ENCODE results near the gene SLC5A6.

SLC5A6 gene

GRCh38 chr2:27236136-27236535, 24.1 kb upstream of the SLC5A6 start:
- no peak for DNase-seq

DNA sequence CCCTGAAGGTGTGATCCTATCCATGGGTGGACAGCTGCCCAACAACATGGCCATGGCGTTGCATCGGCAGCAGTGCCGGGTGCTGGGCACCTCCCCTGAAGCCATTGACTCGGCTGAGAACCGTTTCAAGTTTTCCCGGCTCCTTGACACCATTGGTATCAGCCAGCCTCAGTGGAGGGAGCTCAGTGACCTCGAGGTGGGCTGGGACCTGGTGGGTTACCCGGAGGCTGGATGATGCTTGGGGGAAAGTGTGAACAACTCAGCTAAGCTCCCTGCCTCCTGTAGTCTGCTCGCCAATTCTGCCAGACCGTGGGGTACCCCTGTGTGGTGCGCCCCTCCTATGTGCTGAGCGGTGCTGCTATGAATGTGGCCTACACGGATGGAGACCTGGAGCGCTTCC, 21.3 kb upstream of the SLC5A6 start:
- DNase-seq: no peak

DNA sequence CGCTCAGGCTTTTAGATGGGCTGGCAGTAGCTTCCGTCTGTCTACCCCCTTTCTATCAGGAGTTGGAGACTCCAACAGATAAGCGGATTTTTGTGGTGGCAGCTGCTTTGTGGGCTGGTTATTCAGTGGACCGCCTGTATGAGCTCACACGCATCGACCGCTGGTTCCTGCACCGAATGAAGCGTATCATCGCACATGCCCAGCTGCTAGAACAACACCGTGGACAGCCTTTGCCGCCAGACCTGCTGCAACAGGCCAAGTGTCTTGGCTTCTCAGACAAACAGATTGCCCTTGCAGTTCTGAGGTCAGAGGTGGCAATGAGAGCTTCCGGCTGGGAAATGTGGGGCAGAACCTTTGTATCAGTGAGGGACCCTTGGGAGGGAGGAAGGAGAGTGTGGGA, 19.9 kb upstream of the SLC5A6 start:
- DNase-seq: no peak

- DNase-seq: no peak
These were observed 15.4 kb upstream of the SLC5A6 start for GRCh38 chr2:27227501-27227900.

- no peak for DNase-seq
These were observed 13.5 kb upstream of the SLC5A6 start for GRCh38 chr2:27225526-27225925.

DNA sequence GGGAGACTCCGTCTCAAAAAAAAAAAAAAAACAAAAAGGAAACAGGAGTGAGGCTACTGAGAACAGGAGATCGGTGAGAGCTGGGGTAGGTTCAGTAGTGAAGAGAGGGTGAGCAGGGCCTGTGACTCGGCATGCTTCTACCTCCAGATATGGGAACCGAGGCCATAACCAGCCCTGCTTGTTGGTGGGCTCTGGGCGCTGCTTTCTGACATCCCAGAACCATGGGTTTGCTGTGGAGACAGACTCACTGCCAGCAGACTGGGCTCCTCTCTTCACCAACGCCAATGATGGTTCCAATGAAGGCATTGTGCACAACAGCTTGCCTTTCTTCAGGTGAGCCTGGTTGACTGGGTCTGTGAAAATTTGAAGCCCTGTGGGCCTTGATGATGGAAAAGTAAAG, 11.3 kb upstream of the SLC5A6 start:
- DNase-seq: no peak

GRCh38 chr2:27222407-27222806, 10.3 kb upstream of the SLC5A6 start:
- DNase-seq: no peak

DNA sequence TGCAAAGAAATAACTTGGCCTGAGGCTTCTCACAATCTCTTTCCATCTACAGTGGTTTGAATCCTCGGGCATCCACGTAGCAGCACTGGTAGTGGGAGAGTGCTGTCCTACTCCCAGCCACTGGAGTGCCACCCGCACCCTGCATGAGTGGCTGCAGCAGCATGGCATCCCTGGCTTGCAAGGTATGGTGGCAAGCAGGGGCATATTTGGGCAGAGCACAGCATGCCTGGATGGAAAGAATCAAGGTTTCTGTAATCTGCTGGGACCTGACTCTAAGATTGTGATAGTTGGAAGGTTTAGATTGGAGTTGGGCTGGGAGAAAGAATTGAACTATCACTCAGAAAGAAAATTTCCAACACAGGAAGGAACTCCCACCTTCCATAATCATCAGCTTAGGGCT, 9.1 kb upstream of the SLC5A6 start:
- DNase-seq: no peak

DNA sequence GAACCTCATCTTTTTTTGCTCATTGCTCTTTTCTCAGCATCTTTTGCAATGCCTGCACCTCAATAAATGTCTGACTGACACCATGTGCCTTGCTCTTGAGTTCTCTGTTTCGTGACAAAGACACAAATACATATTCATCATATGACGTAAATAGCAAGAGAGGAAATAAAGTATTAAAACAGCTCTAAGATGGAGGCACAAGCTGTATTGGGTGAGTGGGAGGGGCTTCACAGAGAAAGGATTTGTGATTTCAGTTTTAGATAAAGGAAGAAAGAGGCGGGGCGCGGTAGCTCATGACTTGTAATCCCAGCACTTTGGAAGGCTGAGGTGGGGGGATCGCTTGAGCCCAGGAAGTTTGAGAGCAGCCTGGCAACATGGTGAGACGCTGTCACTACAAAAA, 8.0 kb upstream of the SLC5A6 start:
- no peak for DNase-seq

- no peak for DNase-seq
These were observed 7.0 kb upstream of the SLC5A6 start for GRCh38 chr2:27219091-27219490.

DNA sequence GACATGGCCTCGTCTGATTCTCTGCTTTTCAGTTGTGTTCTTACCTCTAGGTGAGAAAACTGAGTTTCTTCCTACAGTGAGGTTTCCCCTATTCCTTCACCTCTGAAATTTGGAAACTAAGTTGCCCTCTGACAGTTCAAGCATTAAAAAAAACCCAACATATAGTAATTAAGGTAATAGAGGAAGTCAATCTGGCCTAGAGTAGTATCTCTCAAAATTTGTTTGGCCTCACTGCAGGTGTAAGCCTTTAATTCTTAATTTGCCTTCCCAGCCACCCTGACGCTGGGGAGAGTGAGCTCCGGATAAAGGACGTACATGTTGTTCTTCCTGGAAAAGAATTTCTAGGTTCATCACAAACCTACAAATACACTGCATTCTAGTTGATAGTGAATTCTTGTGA, 6.5 kb upstream of the SLC5A6 start:
- no peak for DNase-seq

DNA sequence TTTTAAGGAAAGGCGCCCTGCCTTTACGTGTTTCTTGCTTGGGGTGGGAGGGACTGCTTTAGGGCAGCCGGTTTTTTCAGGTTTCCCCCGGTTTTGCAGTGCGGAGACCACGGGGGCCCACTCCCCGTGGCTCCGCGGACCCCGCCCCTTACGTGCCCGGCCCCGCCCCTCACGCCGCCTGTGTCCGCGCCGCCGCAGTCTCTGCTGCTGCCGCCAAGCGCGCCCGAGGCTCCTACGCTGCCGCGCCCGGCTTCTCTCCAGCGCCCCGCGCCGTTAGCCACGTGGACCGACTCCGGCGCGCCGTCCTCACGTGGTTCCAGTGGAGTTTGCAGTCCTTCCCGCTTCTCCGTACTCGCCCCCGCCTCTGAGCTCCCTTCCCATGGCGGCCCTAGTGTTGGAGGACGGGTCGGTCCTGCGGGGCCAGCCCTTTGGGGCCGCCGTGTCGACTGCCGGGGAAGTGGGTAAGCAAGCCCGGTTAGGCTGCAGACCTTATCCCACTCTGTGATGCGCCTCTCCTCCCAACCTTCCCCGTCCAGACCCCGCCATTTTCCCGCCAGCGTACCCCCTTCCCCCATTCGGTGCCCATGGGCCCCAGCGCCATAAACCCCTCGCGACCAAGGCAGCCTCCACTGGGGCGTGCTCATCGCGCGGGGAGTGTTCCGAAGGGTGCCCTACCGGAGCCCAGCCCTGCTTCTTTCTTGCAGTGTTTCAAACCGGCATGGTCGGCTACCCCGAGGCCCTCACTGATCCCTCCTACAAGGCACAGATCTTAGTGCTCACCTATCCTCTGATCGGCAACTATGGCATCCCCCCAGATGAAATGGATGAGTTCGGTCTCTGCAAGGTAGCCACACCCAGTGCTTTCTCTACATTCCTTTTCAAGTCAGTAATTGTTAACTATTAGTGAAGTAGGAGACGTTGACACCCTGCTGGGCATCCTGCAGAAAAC, 5.4 kb upstream of the SLC5A6 start, which contains the start of gene CAD:
Gene CAD (plus strand): TSS at position 197 of the 949 bp plus-strand sequence. CDS start 183 bp downstream, at position 380.
- peak; percentile 93 for DNase-seq

DNA sequence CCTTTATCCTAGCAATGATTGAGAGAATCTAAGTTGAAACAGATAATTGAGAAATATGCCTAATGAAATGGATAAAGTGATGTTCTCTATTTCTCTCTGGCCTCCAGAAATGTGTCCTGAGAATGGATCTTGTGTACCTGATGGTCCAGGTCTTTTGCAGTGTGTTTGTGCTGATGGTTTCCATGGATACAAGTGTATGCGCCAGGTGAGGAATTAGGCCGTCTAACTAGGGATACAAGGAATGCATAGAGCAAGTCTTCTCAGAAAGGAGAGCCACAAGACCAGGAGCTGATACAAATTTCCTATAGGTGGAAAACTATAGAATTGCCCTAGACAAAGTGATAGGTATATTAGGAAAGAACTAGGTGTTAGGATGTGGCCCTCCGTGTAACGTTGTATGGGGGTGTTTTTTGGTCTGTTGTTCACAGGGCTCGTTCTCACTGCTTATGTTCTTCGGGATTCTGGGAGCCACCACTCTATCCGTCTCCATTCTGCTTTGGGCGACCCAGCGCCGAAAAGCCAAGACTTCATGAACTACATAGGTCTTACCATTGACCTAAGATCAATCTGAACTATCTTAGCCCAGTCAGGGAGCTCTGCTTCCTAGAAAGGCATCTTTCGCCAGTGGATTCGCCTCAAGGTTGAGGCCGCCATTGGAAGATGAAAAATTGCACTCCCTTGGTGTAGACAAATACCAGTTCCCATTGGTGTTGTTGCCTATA, 4.5 kb upstream of the SLC5A6 start:
- no peak for DNase-seq

- DNase-seq: no peak
These were observed 2.9 kb upstream of the SLC5A6 start for GRCh38 chr2:27214941-27215340.

- no peak for DNase-seq
These were observed 781 bp upstream of the SLC5A6 start for GRCh38 chr2:27212626-27213471.

- no peak for DNase-seq
These were observed 676 bp downstream of the SLC5A6 start for GRCh38 chr2:27211241-27211942.

DNA sequence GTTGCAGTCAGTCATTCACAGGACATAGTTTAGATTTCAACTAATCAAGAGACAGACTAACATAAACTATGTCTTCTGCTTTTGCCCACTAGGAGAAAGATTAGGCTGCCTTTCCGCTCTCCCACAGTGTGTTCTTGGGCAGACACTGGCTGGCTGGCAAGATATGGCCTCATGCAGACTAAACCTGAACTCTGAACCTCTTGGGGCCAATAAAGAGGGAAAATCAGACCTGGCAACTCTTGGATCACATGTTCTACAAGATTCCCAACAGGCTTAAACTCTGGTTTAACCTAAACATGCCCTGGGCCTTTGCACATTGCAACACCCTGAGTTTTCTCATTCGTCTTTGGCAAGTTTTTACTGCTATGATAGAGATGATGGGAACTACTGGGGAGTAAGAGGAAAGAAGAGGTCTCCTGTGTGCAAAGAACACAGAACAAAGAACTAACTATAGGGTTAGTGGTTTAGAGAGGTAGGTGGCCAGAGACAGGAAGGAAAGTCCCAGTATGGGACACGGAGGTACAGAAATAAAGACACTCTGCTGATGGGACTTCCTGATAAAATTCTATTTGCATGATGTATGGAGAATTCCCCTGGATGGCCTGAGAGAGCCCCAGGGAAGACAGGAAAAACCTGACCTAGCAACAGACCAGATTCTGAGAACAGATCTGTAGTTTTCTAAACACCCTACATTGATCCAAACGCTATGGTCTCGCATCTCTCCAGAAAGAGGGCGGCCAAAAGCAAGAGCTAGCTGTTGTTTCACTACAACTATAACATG, 2.3 kb downstream of the SLC5A6 start:
- no peak for DNase-seq

GRCh38 chr2:27208486-27209050, 3.5 kb downstream of the SLC5A6 start:
- DNase-seq: no peak

- no peak for DNase-seq
These were observed 5.7 kb downstream of the SLC5A6 start for GRCh38 chr2:27206346-27206745.

DNA sequence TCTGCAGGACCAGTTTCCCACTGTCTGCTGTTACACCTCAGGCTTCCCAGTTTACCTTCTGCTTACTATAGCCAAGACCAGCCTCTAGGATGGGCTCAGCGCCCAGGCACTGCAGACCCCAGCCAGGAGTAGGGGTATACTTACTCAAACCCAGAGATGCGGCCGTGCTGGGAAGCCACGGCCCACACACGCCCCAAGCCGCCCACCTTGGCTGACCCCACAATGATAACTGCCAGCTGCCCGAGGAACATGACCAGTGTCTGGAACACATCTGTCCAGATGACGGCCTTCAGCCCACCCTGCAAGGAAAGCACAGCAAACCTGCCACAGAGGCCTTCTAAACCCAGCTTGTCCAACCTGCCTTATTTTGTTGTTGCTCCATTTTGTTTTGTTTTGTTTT, 6.9 kb downstream of the SLC5A6 start:
- DNase-seq: no peak

- DNase-seq: no peak
These were observed 7.5 kb downstream of the SLC5A6 start for GRCh38 chr2:27204566-27204965.

Data from stimulated activated CD8-positive, alpha-beta memory T cell treated with anti-CD3 and anti-CD28 coated beads, Interleukin-4, amount 100 ng/mL, for 48 hours (primary cell).